ENCODE measurements around the gene KLHL10.
"Not testable (repeated sequence)": the region's sequence is repeated elsewhere in the genome, so short reads cannot be mapped to it uniquely, and the experiment has no call there.

KLHL10 gene

DNA sequence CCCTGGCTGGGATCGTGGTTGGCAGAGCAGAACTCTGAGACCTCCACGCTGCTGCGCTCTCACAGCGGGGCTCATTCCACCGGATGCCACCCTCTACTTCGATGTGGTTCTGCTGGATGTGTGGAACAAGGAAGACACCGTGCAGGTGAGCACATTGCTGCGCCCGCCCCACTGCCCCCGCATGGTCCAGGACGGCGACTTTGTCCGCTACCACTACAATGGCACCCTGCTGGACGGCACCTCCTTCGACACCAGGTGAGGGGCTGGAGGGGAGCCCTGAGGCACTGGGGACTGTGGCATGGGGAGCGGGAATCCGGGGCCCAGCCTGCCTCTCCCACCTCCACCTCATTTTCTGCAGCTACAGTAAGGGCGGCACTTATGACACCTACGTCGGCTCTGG lies 19.6 kb upstream of the KLHL10 start:
- Histone ChIP-seq H3K9ac (ENCODE audit: low read length) (no peak overlapping the region), H3K27me3 (ENCODE audit: control insufficient read depth in 1 of 2, insufficient read depth in 2 of 2, low read length in 2 of 2) (no peaks in the 10 kb centered on the region), H3K9me3 (ENCODE audit: low read length) (no peaks in the 10 kb centered on the region), H3K36me3 (ENCODE audit: insufficient read depth, low read length) (no peaks in the 10 kb centered on the region), H3K4me3 (ENCODE audit: low read depth in 1 of 2, low read length in 2 of 2) (no peak overlapping the region), H3K4me1 (ENCODE audit: insufficient read depth, low read length) (peaks cover 8% of the 10 kb centered on the region), H3K27ac (ENCODE audit: low read depth, low read length) (no peak overlapping the region)

DNA sequence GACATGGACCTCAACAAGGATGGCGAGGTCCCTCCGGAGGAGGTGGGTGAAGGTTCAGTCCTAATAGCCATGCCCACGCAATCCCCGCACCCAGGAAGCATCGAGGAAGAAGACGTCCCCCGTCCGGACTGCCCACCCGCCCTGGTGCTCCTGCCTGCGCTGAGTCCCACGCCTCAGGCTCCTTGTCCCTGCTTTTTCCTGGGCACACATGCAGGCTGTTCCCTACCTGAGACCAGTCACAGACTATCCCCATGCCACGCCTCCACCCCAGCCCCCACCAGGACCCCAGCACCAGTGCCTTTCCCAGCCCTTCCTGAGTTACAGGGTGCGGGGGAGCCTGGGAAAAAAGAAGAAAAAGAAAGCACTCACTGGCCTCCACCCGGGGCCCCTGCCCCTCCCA lies 15.8 kb upstream of the KLHL10 start:
- H3K9ac ChIP-seq (ENCODE audit: low read length): no peak overlapping the region
- H3K27me3 ChIP-seq (ENCODE audit: control insufficient read depth in 1 of 2, insufficient read depth in 2 of 2, low read length in 2 of 2): no peaks in the 10 kb centered on the region
- H3K4me1 ChIP-seq (ENCODE audit: insufficient read depth, low read length): no peaks in the 10 kb centered on the region
- H3K4me3 ChIP-seq (ENCODE audit: low read depth in 1 of 2, low read length in 2 of 2): no peak overlapping the region
- peaks cover 18% of the 10 kb centered on the region for H3K36me3 ChIP-seq (ENCODE audit: insufficient read depth, low read length)
- no peaks in the 10 kb centered on the region for H3K9me3 ChIP-seq (ENCODE audit: low read length)
- H3K27ac ChIP-seq (ENCODE audit: low read depth, low read length): no peak overlapping the region

DNA sequence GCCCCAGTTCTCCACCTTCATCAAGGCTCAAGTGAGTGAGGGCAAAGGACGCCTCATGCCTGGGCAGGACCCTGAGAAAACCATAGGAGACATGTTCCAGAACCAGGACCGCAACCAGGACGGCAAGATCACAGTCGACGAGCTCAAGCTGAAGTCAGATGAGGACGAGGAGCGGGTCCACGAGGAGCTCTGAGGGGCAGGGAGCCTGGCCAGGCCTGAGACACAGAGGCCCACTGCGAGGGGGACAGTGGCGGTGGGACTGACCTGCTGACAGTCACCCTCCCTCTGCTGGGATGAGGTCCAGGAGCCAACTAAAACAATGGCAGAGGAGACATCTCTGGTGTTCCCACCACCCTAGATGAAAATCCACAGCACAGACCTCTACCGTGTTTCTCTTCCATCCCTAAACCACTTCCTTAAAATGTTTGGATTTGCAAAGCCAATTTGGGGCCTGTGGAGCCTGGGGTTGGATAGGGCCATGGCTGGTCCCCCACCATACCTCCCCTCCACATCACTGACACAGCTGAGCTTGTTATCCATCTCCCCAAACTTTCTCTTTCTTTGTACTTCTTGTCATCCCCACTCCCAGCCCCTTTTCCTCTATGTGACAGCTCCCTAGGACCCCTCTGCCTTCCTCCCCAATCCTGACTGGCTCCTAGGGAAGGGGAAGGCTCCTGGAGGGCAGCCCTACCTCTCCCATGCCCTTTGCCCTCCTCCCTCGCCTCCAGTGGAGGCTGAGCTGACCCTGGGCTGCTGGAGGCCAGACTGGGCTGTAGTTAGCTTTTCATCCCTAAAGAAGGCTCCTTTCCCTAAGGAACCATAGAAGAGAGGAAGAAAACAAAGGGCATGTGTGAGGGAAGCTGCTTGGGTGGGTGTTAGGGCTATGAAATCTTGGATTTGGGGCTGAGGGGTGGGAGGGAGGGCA lies 15.1 kb upstream of the KLHL10 start:
- H3K9ac ChIP-seq (ENCODE audit: low read length): no peak overlapping the region
- no peak overlapping the region for H3K4me3 ChIP-seq (ENCODE audit: low read depth in 1 of 2, low read length in 2 of 2)
- no peak overlapping the region for H3K27ac ChIP-seq (ENCODE audit: low read depth, low read length)
- no peaks in the 10 kb centered on the region for H3K9me3 ChIP-seq (ENCODE audit: low read length)
- H3K27me3 ChIP-seq (ENCODE audit: control insufficient read depth in 1 of 2, insufficient read depth in 2 of 2, low read length in 2 of 2): no peaks in the 10 kb centered on the region
- no peaks in the 10 kb centered on the region for H3K4me1 ChIP-seq (ENCODE audit: insufficient read depth, low read length)
- H3K36me3 ChIP-seq (ENCODE audit: insufficient read depth, low read length): peaks cover 21% of the 10 kb centered on the region

DNA sequence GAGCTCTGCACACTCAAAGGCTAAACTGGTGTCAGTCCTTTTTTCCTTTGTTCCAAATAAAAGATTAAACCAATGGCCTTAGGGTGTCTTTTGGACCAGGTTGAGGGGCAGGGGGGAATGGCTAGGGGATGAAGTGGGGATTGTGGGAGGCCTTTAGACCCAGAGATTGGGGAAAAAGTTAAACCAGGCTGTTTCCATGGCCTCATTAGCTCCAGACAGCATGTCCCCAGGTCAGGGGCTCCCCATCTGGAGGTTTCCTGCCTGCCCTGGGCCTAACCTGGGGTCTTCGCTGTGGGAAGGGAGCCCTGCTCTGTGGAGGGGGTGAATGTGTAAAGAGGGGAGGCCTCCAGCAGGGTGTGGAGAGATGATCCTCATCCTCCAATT lies 14.5 kb upstream of the KLHL10 start:
- Histone ChIP-seq H3K27ac (ENCODE audit: low read depth, low read length) (no peak overlapping the region), H3K4me3 (ENCODE audit: low read depth in 1 of 2, low read length in 2 of 2) (no peak overlapping the region), H3K27me3 (ENCODE audit: control insufficient read depth in 1 of 2, insufficient read depth in 2 of 2, low read length in 2 of 2) (no peaks in the 10 kb centered on the region), H3K36me3 (ENCODE audit: insufficient read depth, low read length) (peaks cover 26% of the 10 kb centered on the region), H3K4me1 (ENCODE audit: insufficient read depth, low read length) (no peaks in the 10 kb centered on the region), H3K9me3 (ENCODE audit: low read length) (no peaks in the 10 kb centered on the region), H3K9ac (ENCODE audit: low read length) (no peak overlapping the region)

DNA sequence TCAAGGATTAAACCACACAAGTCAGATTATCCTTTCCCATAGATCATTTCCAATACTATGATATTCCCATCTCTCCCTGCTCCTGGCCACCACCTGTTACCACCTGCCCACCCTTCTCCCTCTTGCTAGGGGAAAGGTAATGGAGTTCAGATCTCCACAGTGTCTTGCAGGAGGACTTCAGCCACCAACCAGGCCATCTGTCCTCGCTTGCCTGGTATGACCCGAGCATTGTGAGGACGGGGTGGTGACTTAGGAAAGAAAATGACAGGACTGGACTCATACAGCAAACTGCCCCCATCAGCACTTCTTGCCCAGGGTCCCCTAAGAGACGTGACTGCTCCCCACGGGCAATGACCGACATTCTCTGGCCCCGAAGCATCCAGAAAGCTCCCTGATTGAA lies 14.0 kb upstream of the KLHL10 start:
- Histone ChIP-seq H3K27me3 (ENCODE audit: control insufficient read depth in 1 of 2, insufficient read depth in 2 of 2, low read length in 2 of 2) (no peaks in the 10 kb centered on the region), H3K36me3 (ENCODE audit: insufficient read depth, low read length) (peaks cover 26% of the 10 kb centered on the region)

DNA sequence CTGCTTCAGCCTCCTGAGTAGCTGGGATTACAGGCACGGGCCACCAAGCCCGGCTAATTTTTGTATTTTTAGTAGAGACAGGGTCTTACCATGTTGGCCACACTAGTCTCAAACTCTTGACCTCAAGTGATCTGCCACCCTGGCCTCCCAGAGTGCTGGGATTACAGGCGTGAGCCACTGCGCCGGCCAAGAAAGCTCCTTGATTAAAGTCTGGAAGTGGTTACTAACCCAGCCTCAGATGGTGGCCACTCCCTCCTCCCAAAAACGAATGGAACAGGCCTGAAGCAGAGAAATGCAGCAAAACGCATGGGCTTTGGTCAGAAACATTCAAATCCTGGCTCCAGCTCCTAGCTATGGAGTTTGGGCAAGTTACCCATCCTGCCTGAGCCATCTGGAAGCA lies 13.5 kb upstream of the KLHL10 start:
- no peak overlapping the region for H3K4me3 ChIP-seq (ENCODE audit: low read depth in 1 of 2, low read length in 2 of 2)
- peaks cover 26% of the 10 kb centered on the region for H3K36me3 ChIP-seq (ENCODE audit: insufficient read depth, low read length)
- H3K9me3 ChIP-seq (ENCODE audit: low read length): no peaks in the 10 kb centered on the region
- no peak overlapping the region for H3K27ac ChIP-seq (ENCODE audit: low read depth, low read length)
- H3K27me3 ChIP-seq (ENCODE audit: control insufficient read depth in 1 of 2, insufficient read depth in 2 of 2, low read length in 2 of 2): no peaks in the 10 kb centered on the region
- no peaks in the 10 kb centered on the region for H3K4me1 ChIP-seq (ENCODE audit: insufficient read depth, low read length)
- no peak overlapping the region for H3K9ac ChIP-seq (ENCODE audit: low read length)

More for the DNA sequence above, 14.0 kb upstream of the KLHL10 start:
- no peaks in the 10 kb centered on the region for H3K9me3 ChIP-seq (ENCODE audit: low read length)
- H3K9ac ChIP-seq (ENCODE audit: low read length): no peak overlapping the region
- no peak overlapping the region for H3K4me3 ChIP-seq (ENCODE audit: low read depth in 1 of 2, low read length in 2 of 2)
- no peaks in the 10 kb centered on the region for H3K4me1 ChIP-seq (ENCODE audit: insufficient read depth, low read length)
- no peak overlapping the region for H3K27ac ChIP-seq (ENCODE audit: low read depth, low read length)

DNA sequence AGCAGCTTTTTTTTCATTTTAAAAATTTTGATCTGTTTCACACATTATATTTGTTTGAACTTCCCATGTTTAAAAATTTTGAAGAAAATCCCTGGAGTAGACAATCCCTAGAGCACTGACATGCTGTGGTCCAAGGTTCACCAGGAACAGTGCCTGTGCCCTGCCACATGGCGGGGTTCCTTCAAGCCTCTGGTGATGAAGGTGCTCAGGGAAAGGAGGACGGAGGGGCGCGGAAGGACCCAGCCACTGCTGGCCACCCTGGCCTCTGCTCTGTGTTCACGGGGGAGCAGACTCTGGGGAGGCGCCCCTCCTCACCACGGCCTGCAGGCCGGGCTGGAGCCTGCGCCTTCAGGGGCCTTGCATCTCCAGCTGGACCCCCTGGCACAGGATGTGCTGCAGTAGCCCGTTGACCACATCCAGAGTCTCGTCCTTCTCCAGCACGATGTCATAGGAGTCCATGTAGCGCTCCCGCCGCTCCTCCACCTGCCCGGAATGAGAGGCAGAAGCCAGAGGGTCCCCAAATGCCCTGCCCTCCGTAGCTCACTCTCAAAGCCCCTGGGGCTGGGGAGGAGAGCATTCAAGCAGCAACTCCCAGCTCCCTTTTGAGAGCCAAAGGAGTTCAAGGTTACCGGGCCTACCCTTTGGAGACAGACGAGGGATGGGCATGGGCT lies 12.3 kb upstream of the KLHL10 start:
- Histone ChIP-seq H3K36me3 (ENCODE audit: insufficient read depth, low read length) (peaks cover 33% of the 10 kb centered on the region), H3K27ac (ENCODE audit: low read depth, low read length) (no peak overlapping the region), H3K9ac (ENCODE audit: low read length) (no peak overlapping the region), H3K4me3 (ENCODE audit: low read depth in 1 of 2, low read length in 2 of 2) (no peak overlapping the region), H3K4me1 (ENCODE audit: insufficient read depth, low read length) (no peaks in the 10 kb centered on the region), H3K9me3 (ENCODE audit: low read length) (no peaks in the 10 kb centered on the region), H3K27me3 (ENCODE audit: control insufficient read depth in 1 of 2, insufficient read depth in 2 of 2, low read length in 2 of 2) (no peaks in the 10 kb centered on the region)

DNA sequence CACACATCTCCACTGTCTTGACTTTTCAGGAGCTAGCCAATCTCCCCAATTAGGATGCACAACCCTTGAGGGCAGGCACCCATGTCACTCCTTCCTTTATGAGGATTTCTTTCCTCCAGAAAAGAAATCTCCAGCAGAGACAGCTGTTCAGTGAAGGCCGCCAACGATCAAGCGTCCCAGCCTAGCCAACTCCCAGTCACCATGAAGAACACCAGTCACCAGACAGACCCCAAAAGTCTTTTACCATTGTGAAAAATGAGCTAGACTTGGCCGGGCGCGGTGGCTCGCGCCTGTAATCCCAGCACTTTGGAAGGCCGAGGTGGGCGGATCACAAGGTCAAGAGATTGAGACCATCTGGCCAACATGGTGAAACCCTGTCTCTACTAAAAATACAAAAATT lies 7.7 kb upstream of the KLHL10 start:
- not testable (repeated sequence) for H3K27ac ChIP-seq (ENCODE audit: low read depth, low read length); H3K9ac ChIP-seq (ENCODE audit: low read length); H3K9me3 ChIP-seq (ENCODE audit: low read length); H3K27me3 ChIP-seq (ENCODE audit: control insufficient read depth in 1 of 2, insufficient read depth in 2 of 2, low read length in 2 of 2); H3K4me1 ChIP-seq (ENCODE audit: insufficient read depth, low read length); H3K4me3 ChIP-seq (ENCODE audit: low read depth in 1 of 2, low read length in 2 of 2)
- peaks cover 46% of the 10 kb centered on the region for H3K36me3 ChIP-seq (ENCODE audit: insufficient read depth, low read length)

DNA sequence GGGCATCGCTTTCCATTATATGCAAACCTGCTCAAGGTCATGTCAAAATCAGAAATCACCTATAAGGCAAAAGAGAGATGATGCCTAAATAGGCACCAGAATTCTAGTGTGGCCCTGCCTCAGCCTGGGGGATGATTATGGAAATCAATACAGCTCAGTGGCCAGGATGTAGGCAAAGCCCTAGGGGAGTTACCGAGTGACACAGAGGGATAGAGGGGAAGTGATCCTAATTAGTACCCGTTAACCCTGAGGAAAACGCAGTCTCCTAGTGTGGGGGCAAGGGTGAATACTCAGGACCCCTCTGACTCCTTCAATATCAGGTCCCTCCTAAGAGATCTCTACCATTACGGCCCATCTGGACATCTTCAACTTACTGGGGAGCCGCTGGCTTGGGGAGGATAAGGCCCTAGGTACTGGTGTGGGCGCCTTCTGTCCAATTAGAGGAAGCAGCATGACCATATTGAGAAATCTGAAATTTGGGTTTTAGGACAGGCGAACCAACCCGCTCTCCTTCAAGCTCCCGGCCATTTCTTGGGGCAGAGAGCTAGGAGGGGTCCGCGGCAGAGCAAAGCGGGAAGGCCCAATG lies 2.3 kb upstream of the KLHL10 start:
- no peaks in the 10 kb centered on the region for H3K27me3 ChIP-seq (ENCODE audit: control insufficient read depth in 1 of 2, insufficient read depth in 2 of 2, low read length in 2 of 2)
- H3K36me3 ChIP-seq (ENCODE audit: insufficient read depth, low read length): peaks cover 21% of the 10 kb centered on the region
- no peaks in the 10 kb centered on the region for H3K9me3 ChIP-seq (ENCODE audit: low read length)
- H3K4me3 ChIP-seq (ENCODE audit: low read depth in 1 of 2, low read length in 2 of 2): peak overlapping the region; percentile 78 to 94
- H3K27ac ChIP-seq (ENCODE audit: low read depth, low read length): peak overlapping the region; percentile 73
- peak overlapping the region; percentile 54 for H3K9ac ChIP-seq (ENCODE audit: low read length)
- peaks cover 11% of the 10 kb centered on the region for H3K4me1 ChIP-seq (ENCODE audit: insufficient read depth, low read length)

DNA sequence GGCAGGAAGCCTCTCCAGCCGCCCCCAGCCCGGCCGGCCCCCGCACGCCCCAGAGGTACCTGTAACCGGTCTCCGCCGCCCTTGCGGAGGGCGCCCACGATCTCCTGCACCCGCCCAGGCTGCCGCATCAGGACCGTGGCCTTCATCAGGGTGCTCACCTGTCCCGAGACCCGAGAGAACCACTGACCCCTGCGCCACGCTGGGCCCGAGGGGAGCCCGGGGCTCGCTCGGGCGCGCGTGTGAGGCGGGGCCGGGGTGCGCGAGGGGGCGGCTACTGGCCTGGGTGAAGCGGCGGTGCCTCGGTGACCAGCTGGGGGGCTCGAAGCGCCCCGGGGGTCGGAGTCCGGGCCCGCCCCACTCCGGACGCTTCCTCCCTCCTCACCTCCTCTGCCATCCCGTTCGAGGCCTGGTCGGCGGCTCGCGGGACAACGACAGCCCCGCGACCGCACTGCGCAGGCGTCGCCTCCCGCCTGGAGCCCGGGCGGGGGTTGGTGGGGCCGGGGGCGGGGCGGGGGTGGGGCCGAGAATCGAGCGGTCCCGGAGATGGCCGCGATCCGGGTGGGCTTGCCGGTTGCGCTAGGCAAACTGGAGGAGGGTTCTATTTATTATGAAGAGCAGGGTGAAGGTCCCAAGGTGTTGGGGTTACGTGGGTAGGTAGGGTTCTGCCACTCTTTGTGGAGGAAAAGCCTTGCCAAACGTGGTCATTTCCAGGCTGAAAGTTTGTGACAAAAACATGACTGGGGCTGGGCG lies 1.6 kb upstream of the KLHL10 start, which contains the start of gene NT5C3B:
Gene NT5C3B (minus strand): TSS at position 433 of the 750 bp plus-strand sequence. CDS start 39 bp downstream, at position 394.
- Histone ChIP-seq H3K36me3 (ENCODE audit: insufficient read depth, low read length) (peaks cover 16% of the 10 kb centered on the region), H3K4me3 (ENCODE audit: low read depth in 1 of 2, low read length in 2 of 2) (peak within 1 kb of the TSS; percentile 78 to 94), H3K9ac (ENCODE audit: low read length) (peak within 1 kb of the TSS; percentile 54), H3K27ac (ENCODE audit: low read depth, low read length) (peak within 1 kb of the TSS; percentile 73), H3K9me3 (ENCODE audit: low read length) (no peaks in the 10 kb centered on the region), H3K27me3 (ENCODE audit: control insufficient read depth in 1 of 2, insufficient read depth in 2 of 2, low read length in 2 of 2) (no peaks in the 10 kb centered on the region), H3K4me1 (ENCODE audit: insufficient read depth, low read length) (peaks cover 11% of the 10 kb centered on the region)

Data from muscle layer of colon (tissue), 2 donors.